Measurements from ENCODE around the gene SMIM29. TPM values are rescaled to one million over a fixed set of nuclear protein-coding genes. Genes with fewer than 3 reads are reported as not detected.
A peak's percentile ranks its signal among the peaks of the same experiment; 100 is the strongest.

SMIM29 gene
- total RNA-seq, 1 donor from 2014 or later = 13.5 TPM

GRCh38 chr6:34285448-34286164, 36.8 kb upstream of the SMIM29 start:
- no peak for TF ChIP-seq CTCF (conservative IDR thresholded peaks at IDR 0.05)
- no peaks in the 10 kb centered on the region for H3K27me3 Mint-ChIP-seq (ENCODE audit: low read depth)
- H3K36me3 Mint-ChIP-seq (ENCODE audit: low read depth) = peaks cover 14% of the 10 kb centered on the region
- H3K9me3 Mint-ChIP-seq = no peaks in the 10 kb centered on the region
- H3K4me3 Mint-ChIP-seq = peak overlapping the region; percentile 18
- DNase-seq (ENCODE audit: low read depth, low spot score) = no peak
- H3K27ac Mint-ChIP-seq (ENCODE audit: unreplicated experiment) = peak overlapping the region; percentile 74
- H3K4me1 Mint-ChIP-seq = peaks cover 54% of the 10 kb centered on the region

GRCh38 chr6:34284563-34285447, 36.0 kb upstream of the SMIM29 start:
- Mint-ChIP-seq H3K27me3 (ENCODE audit: low read depth) (no peaks in the 10 kb centered on the region), H3K27ac (ENCODE audit: unreplicated experiment) (peak overlapping the region; percentile 74), H3K4me1 (peaks cover 53% of the 10 kb centered on the region), H3K9me3 (no peaks in the 10 kb centered on the region), H3K4me3 (peak overlapping the region; percentile 64), H3K36me3 (ENCODE audit: low read depth) (peaks cover 17% of the 10 kb centered on the region)
- no peak for TF ChIP-seq CTCF (conservative IDR thresholded peaks at IDR 0.05)
- DNase-seq (ENCODE audit: low read depth, low spot score) = peak; percentile 6

- H3K27ac Mint-ChIP-seq (ENCODE audit: unreplicated experiment) = no peak overlapping the region
- H3K4me1 Mint-ChIP-seq = peaks cover 33% of the 10 kb centered on the region
Observed at GRCh38 chr6:34281702-34282334, 33.0 kb upstream of the SMIM29 start.

GRCh38 chr6:34280216-34280615, 31.4 kb upstream of the SMIM29 start:
- Mint-ChIP-seq H3K27ac (ENCODE audit: unreplicated experiment) (no peak overlapping the region), H3K36me3 (ENCODE audit: low read depth) (peaks cover 28% of the 10 kb centered on the region), H3K4me1 (peaks cover 19% of the 10 kb centered on the region), H3K9me3 (no peaks in the 10 kb centered on the region), H3K4me3 (no peak overlapping the region), H3K27me3 (ENCODE audit: low read depth) (no peaks in the 10 kb centered on the region)
- no peak for TF ChIP-seq CTCF (conservative IDR thresholded peaks at IDR 0.05)
- DNase-seq (ENCODE audit: low read depth, low spot score) = no peak

More at GRCh38 chr6:34281702-34282334, 33.0 kb upstream of the SMIM29 start:
- H3K4me3 Mint-ChIP-seq = no peak overlapping the region
- no peaks in the 10 kb centered on the region for H3K27me3 Mint-ChIP-seq (ENCODE audit: low read depth)
- no peaks in the 10 kb centered on the region for H3K9me3 Mint-ChIP-seq
- H3K36me3 Mint-ChIP-seq (ENCODE audit: low read depth) = peaks cover 28% of the 10 kb centered on the region
- no peak for DNase-seq (ENCODE audit: low read depth, low spot score)
- no peak for TF ChIP-seq CTCF (conservative IDR thresholded peaks at IDR 0.05)

GRCh38 chr6:34278833-34279232, 30.0 kb upstream of the SMIM29 start:
- Mint-ChIP-seq H3K27me3 (ENCODE audit: low read depth) (no peaks in the 10 kb centered on the region), H3K27ac (ENCODE audit: unreplicated experiment) (no peak overlapping the region), H3K4me3 (no peak overlapping the region), H3K36me3 (ENCODE audit: low read depth) (peaks cover 29% of the 10 kb centered on the region), H3K4me1 (peaks cover 5% of the 10 kb centered on the region), H3K9me3 (no peaks in the 10 kb centered on the region)
- no peak for DNase-seq (ENCODE audit: low read depth, low spot score)
- TF ChIP-seq CTCF (conservative IDR thresholded peaks at IDR 0.05) = no peak
